ENCODE data around the gene DISP3. TPM values are rescaled to one million over a fixed set of nuclear protein-coding genes. Genes with fewer than 3 reads are reported as not detected.

Gene DISP3
- total and polyA plus RNA-seq, 10 donors: 0.06 to 0.69 (median 0.43) TPM

- Histone ChIP-seq H3K4me3 (no peak overlapping the region), H3K9me3 (no peaks in the 10 kb centered on the region), H3K4me1 (peaks cover 0 to 8% (median 0%) of the 10 kb centered on the region in 6 donors), H3K27ac (no peak overlapping the region), H3K36me3 (no peaks in the 10 kb centered on the region), H3K27me3 (replicated peaks in 1 of 7) (no peaks in the 10 kb centered on the region)
- TF ChIP-seq POLR2A (IDR thresholded peaks at IDR 0.05) (no peak), POLR2AphosphoS5 (IDR thresholded peaks at IDR 0.05) (no peak)
- TF ChIP-seq, protein P1, sequence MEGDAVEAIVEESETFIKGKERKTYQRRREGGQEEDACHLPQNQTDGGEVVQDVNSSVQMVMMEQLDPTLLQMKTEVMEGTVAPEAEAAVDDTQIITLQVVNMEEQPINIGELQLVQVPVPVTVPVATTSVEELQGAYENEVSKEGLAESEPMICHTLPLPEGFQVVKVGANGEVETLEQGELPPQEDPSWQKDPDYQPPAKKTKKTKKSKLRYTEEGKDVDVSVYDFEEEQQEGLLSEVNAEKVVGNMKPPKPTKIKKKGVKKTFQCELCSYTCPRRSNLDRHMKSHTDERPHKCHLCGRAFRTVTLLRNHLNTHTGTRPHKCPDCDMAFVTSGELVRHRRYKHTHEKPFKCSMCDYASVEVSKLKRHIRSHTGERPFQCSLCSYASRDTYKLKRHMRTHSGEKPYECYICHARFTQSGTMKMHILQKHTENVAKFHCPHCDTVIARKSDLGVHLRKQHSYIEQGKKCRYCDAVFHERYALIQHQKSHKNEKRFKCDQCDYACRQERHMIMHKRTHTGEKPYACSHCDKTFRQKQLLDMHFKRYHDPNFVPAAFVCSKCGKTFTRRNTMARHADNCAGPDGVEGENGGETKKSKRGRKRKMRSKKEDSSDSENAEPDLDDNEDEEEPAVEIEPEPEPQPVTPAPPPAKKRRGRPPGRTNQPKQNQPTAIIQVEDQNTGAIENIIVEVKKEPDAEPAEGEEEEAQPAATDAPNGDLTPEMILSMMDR (IDR thresholded peaks at IDR 0.05 in 8 of 11, conservative IDR thresholded peaks at IDR 0.05 in 3 of 11): no peak
- 79 to 88% (median 83%) methylated on average over 25 to 26 of the region's 26 CpGs for WGBS, 5 donors
- no peak for DNase-seq
- intact Hi-C loops (cut with DNase I; ENCODE audit: low total_unique reads): no loop called here
Observed at GRCh38 chr1:11526071-11526895, 47.3 kb downstream of the DISP3 start.

DNA sequence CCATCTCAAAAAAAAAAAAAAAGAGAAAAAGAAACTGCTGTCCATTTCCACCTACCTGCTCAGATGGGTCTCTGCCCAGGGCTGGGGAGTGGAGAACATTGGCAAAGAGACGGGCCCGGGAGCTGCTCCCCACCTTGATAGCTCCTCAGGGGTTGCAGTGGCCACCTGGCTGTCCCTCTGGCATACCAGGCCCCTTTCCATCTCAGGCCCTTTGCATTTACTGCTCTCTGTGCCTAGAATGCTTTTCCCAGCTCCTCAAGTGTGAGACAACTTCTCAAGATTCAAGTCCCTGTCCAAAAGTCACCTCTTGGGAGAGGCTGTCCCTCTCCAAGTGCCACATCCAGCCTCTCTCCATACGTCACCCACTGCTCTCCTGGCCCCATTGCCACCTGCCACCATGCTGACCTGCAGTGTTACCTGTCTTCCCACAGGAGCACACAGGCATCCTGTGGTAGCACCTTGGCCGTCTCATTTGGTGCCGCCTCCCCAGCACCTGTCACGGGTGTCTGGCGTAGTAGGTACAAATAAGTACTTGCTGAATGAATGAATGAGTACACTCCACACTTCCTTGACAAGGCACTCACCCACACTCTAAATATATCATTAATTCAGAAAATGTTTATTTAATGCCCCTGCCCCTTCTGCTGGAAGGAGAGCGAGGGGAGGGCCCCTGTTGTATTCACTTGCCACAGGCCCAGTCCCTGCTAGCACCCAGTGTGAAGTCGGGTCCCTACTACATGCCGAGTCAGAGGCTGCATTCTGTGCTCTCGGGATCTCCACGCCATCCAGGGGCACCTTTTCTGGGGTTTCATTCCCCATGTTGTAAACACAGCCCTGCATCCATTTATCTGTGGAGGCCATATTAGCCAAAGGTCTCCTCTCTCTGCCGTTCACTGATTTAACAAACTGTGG lies 48.8 kb downstream of the DISP3 start:
- 86 to 94% (median 92%) methylated on average over 13 of the region's 13 CpGs for whole genome bisulfite sequencing, 5 donors
- Histone ChIP-seq H3K4me1 (peaks cover 0 to 8% (median 0%) of the 10 kb centered on the region in 6 donors), H3K9me3 (no peaks in the 10 kb centered on the region), H3K27me3 (replicated peaks in 1 of 7) (no peaks in the 10 kb centered on the region), H3K36me3 (no peaks in the 10 kb centered on the region), H3K4me3 (no peak overlapping the region), H3K27ac (no peak overlapping the region)
- TF ChIP-seq POLR2A (IDR thresholded peaks at IDR 0.05) (no peak), POLR2AphosphoS5 (IDR thresholded peaks at IDR 0.05) (no peak)
- TF ChIP-seq, protein P1 (IDR thresholded peaks at IDR 0.05 in 8 of 11, conservative IDR thresholded peaks at IDR 0.05 in 3 of 11): no peak
- DNase-seq: no peak
- intact Hi-C loops (cut with DNase I; ENCODE audit: low total_unique reads): no loop called here

- DNase-seq: no peak
- Histone ChIP-seq H3K27me3 (replicated peaks in 1 of 7) (no peaks in the 10 kb centered on the region), H3K27ac (no peak overlapping the region), H3K4me1 (peaks cover 0 to 3% (median 0%) of the 10 kb centered on the region in 6 donors), H3K36me3 (no peaks in the 10 kb centered on the region), H3K9me3 (no peaks in the 10 kb centered on the region), H3K4me3 (no peak overlapping the region)
- 76 to 91% (median 80%) methylated on average over 9 to 13 of the region's 13 CpGs for WGBS, 5 donors
- intact Hi-C loops (cut with DNase I; ENCODE audit: low total_unique reads): no loop called here
- TF ChIP-seq POLR2A (IDR thresholded peaks at IDR 0.05) (no peak), POLR2AphosphoS5 (IDR thresholded peaks at IDR 0.05) (no peak)
- TF ChIP-seq, protein P1 (IDR thresholded peaks at IDR 0.05 in 8 of 11, conservative IDR thresholded peaks at IDR 0.05 in 3 of 11): no peak
Observed at GRCh38 chr1:11528611-11529261, 49.8 kb downstream of the DISP3 start.

Data from spleen (tissue), 11 donors.